MG63 (cell line): ENCODE results near the gene DIO2. TPM values are rescaled to one million over a fixed set of nuclear protein-coding genes. Genes with fewer than 3 reads are reported as not detected.

ENCODE experiments used
- DNase-seq: peaks from one replicate; pipeline ENCODE4 v3.0.0-alpha.2; 2020
- H3K27me3 ChIP-seq: fragments of 250-450 bp; sonication (Bioruptor Pico); 2 replicates; pipeline ENCODE4 v1.5.1; 2020; ENCODE audit warnings: mild to moderate bottlenecking, moderate library complexity
- H3K36me3 ChIP-seq: fragments of 250-450 bp; sonication (Bioruptor Pico); 2 replicates; pipeline ENCODE4 v1.5.1; 2020; ENCODE audit warnings: mild to moderate bottlenecking, moderate library complexity
- H3K4me3 ChIP-seq: fragments of 250-450 bp; sonication (Bioruptor Pico); 2 replicates; pipeline ENCODE4 v1.5.1; 2020; ENCODE audit warnings: mild to moderate bottlenecking, moderate library complexity
- H3K9me3 ChIP-seq: fragments of 250-450 bp; sonication (Bioruptor Pico); 2 replicates; pipeline ENCODE4 v1.5.1; 2020; ENCODE audit warnings: mild to moderate bottlenecking, moderate library complexity
- total RNA-seq: library from RNA; depleted of rRNA; stranded (reverse); fragments of >200 nt; shearing (Covaris generic); gene quantifications from 2 replicates; pipeline ENCODE4 v1.2.3, GENCODE V29; 2014; ENCODE audit warnings: low replicate concordance

The DIO2 gene
- total RNA-seq, 1 experiment from 2014 or later = 0.53 TPM

GRCh38 chr14:80188571-80188970, 22.7 kb downstream of the DIO2 start:
- no peaks in the 10 kb centered on the region for H3K36me3 ChIP-seq
- H3K27me3 ChIP-seq = no peaks in the 10 kb centered on the region
- no peak overlapping the region for H3K4me3 ChIP-seq
- no peak for DNase-seq
- H3K9me3 ChIP-seq = no peaks in the 10 kb centered on the region

GRCh38 chr14:80186301-80186800, 25.0 kb downstream of the DIO2 start:
- H3K27me3 ChIP-seq = no peaks in the 10 kb centered on the region
- no peaks in the 10 kb centered on the region for H3K9me3 ChIP-seq
- no peaks in the 10 kb centered on the region for H3K36me3 ChIP-seq
- no peak for DNase-seq
- no peak overlapping the region for H3K4me3 ChIP-seq

- Histone ChIP-seq H3K36me3 (no peaks in the 10 kb centered on the region), H3K4me3 (no peak overlapping the region), H3K27me3 (no peaks in the 10 kb centered on the region), H3K9me3 (no peaks in the 10 kb centered on the region)
- DNase-seq = no peak
Observed at GRCh38 chr14:80176893-80177292, 34.4 kb downstream of the DIO2 start.

GRCh38 chr14:80172375-80173051, 38.8 kb downstream of the DIO2 start:
- Histone ChIP-seq H3K36me3 (no peaks in the 10 kb centered on the region), H3K9me3 (no peaks in the 10 kb centered on the region), H3K27me3 (no peaks in the 10 kb centered on the region), H3K4me3 (no peak overlapping the region)
- DNase-seq = no peak

GRCh38 chr14:80167793-80168448, 43.4 kb downstream of the DIO2 start:
- no peak overlapping the region for H3K4me3 ChIP-seq
- DNase-seq = no peak
- H3K9me3 ChIP-seq = no peaks in the 10 kb centered on the region
- H3K27me3 ChIP-seq = no peaks in the 10 kb centered on the region
- H3K36me3 ChIP-seq = no peaks in the 10 kb centered on the region

- H3K36me3 ChIP-seq = no peaks in the 10 kb centered on the region
- no peak for DNase-seq
- H3K9me3 ChIP-seq = no peaks in the 10 kb centered on the region
- H3K27me3 ChIP-seq = no peaks in the 10 kb centered on the region
- no peak overlapping the region for H3K4me3 ChIP-seq
Observed at GRCh38 chr14:80164991-80165721, 46.1 kb downstream of the DIO2 start.

GRCh38 chr14:80152763-80153162, 58.5 kb downstream of the DIO2 start:
- DNase-seq = no peak
- no peaks in the 10 kb centered on the region for H3K27me3 ChIP-seq
- H3K36me3 ChIP-seq = no peaks in the 10 kb centered on the region
- no peak overlapping the region for H3K4me3 ChIP-seq
- no peaks in the 10 kb centered on the region for H3K9me3 ChIP-seq

- H3K27me3 ChIP-seq = no peaks in the 10 kb centered on the region
- H3K4me3 ChIP-seq = no peak overlapping the region
- H3K36me3 ChIP-seq = no peaks in the 10 kb centered on the region
- H3K9me3 ChIP-seq = no peaks in the 10 kb centered on the region
- DNase-seq = no peak
Observed at GRCh38 chr14:80152166-80152565, 59.1 kb downstream of the DIO2 start.

- no peak for DNase-seq
- Histone ChIP-seq H3K4me3 (no peak overlapping the region), H3K36me3 (no peaks in the 10 kb centered on the region), H3K27me3 (no peaks in the 10 kb centered on the region), H3K9me3 (no peaks in the 10 kb centered on the region)
Observed at GRCh38 chr14:80150301-80150700, 61.0 kb downstream of the DIO2 start.
